MCF 10A (cell line): ENCODE data around the gene MOCS3. TPM values are rescaled to one million over a fixed set of nuclear protein-coding genes. Genes with fewer than 3 reads are reported as not detected.

Experiments used
- BruUV-seq: library from RNA; stranded (reverse); fragments of 400-500 nt; replicated peaks from 2 replicates; lab custom pipeline; 2021; lab: Mats Ljungman, UMichigan
- CTCF ChIA-PET: fragments of 300-600 bp; sonication (Branson Sonifier 250); formaldehyde crosslinking; extraction: SDS; loops from one replicate; lab custom pipeline; 2021; ENCODE audit warnings: antibody characterized with exemption, inconsistent platforms; lab: Yijun Ruan, JAX
- POLR2A ChIA-PET: fragments of 300-600, 350-650 bp; sonication (Branson Sonifier 250); formaldehyde crosslinking; extraction: SDS; loops from one replicate; lab custom pipeline; 2020; ENCODE audit warnings: antibody characterized with exemption, inconsistent platforms; lab: Yijun Ruan, JAX
- DNase-seq: peaks from one replicate; pipeline ENCODE4 v3.0.0-alpha.2; 2018; ENCODE audit not compliant: unreplicated experiment
- H3K27ac Mint-ChIP-seq: one replicate; pipeline ENCODE4 v1.8.0; 2022; ENCODE audit warnings: mild to moderate bottlenecking, low read depth, mixed read lengths; ENCODE audit not compliant: unreplicated experiment
- H3K27me3 Mint-ChIP-seq: one replicate; pipeline ENCODE4 v1.8.0; 2022; ENCODE audit warnings: mixed read lengths; ENCODE audit not compliant: insufficient read depth, unreplicated experiment
- H3K36me3 Mint-ChIP-seq: one replicate; pipeline ENCODE4 v1.8.0; 2022; ENCODE audit warnings: mild to moderate bottlenecking, moderate library complexity, mixed read lengths; ENCODE audit not compliant: insufficient read depth, unreplicated experiment
- H3K4me1 Mint-ChIP-seq: one replicate; pipeline ENCODE4 v1.8.0; 2022; ENCODE audit warnings: mixed read lengths; ENCODE audit not compliant: insufficient read depth, unreplicated experiment
- H3K4me3 Mint-ChIP-seq: one replicate; pipeline ENCODE4 v1.8.0; 2022; ENCODE audit warnings: mild to moderate bottlenecking, moderate library complexity, mixed read lengths; ENCODE audit not compliant: unreplicated experiment
- H3K9me3 Mint-ChIP-seq: one replicate; pipeline ENCODE4 v1.8.0; 2022; ENCODE audit warnings: mixed read lengths; ENCODE audit not compliant: unreplicated experiment
- CTCF ChIP-seq: fragments of 200-600 bp; IDR thresholded peaks from one replicate; pipeline ENCODE4 v1.8.0; 2022; ENCODE audit warnings: antibody characterized with exemption, mild to moderate bottlenecking; ENCODE audit not compliant: unreplicated experiment
- intact Hi-C: fragments of 100-400 bp; cut with micrococcal nuclease; formaldehyde crosslinking; loops from 2 replicates; pipeline ENCODE4 v1.14.1; 2022
- total RNA-seq: library from RNA; stranded (reverse); gene quantifications from 2 replicates; pipeline ENCODE4 v1.2.3, GENCODE V29; 2022

The MOCS3 gene
- total RNA-seq, 1 experiment from 2014 or later = 6.0 TPM

DNA sequence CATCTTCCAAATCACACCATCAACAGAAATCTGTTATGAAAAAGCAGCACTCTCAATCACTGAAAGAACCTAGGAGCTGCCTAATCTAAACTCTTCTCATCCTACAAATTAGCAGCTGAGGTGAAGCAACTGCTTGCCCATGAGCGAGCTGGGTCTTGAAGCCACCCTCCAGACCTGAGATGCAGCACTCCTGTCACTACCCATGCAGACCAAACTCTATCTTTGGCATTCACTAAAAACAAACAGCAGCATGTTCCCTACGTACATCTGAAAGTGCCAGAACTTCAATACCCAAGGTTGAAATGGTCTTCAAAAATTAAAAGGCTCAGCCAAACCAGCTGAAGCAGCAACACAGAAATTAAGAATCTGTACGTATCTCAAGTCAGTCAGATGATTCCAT lies 41.7 kb upstream of the MOCS3 start:
- H3K4me3 Mint-ChIP-seq = no peak overlapping the region
- H3K4me1 Mint-ChIP-seq = peaks cover 51% of the 10 kb centered on the region
- no peak for TF ChIP-seq CTCF
- POLR2A ChIA-PET = interaction anchor here (0.9 to 6.5 kb wide), 15 partner anchors 9 to 154 kb away, joined by 3 to 87 read pairs (median 5); partner anchors contain the start of genes ADNP, BCAS4, DPM1 and MOCS3
- intact Hi-C loops = no loop called here
- no peak for DNase-seq
- H3K36me3 Mint-ChIP-seq = peaks cover 49% of the 10 kb centered on the region
- H3K27me3 Mint-ChIP-seq = no peaks in the 10 kb centered on the region
- no TSS peak for BruUV-seq
- CTCF ChIA-PET = interaction anchor here (1.0 to 4.6 kb wide), 8 partner anchors 12 to 122 kb away, joined by 3 to 39 read pairs (median 5); partner anchors contain the start of gene BCAS4
- no peaks in the 10 kb centered on the region for H3K9me3 Mint-ChIP-seq
- peak overlapping the region; percentile 30 for H3K27ac Mint-ChIP-seq

GRCh38 chr20:50918403-50918802 lies 40.2 kb upstream of the MOCS3 start:
- ChIA-PET POLR2A (interaction anchor here (0.7 to 5.4 kb wide), 11 partner anchors 13 to 128 kb away, joined by 3 to 94 read pairs (median 10); partner anchors contain the start of genes ADNP, BCAS4, DPM1 and MOCS3), CTCF (interaction anchor here (0.6 to 3.6 kb wide), 4 partner anchors 11 to 485 kb away, joined by 3 to 55 read pairs (median 8); partner anchors contain the start of gene ADNP)
- no peak for TF ChIP-seq CTCF
- peak overlapping the region; percentile 70 for H3K27ac Mint-ChIP-seq
- DNase-seq = no peak
- no peaks in the 10 kb centered on the region for H3K9me3 Mint-ChIP-seq
- BruUV-seq = no TSS peak
- intact Hi-C loops = no loop called here
- H3K36me3 Mint-ChIP-seq = peaks cover 56% of the 10 kb centered on the region
- no peak overlapping the region for H3K4me3 Mint-ChIP-seq
- no peaks in the 10 kb centered on the region for H3K27me3 Mint-ChIP-seq
- peaks cover 49% of the 10 kb centered on the region for H3K4me1 Mint-ChIP-seq

DNA sequence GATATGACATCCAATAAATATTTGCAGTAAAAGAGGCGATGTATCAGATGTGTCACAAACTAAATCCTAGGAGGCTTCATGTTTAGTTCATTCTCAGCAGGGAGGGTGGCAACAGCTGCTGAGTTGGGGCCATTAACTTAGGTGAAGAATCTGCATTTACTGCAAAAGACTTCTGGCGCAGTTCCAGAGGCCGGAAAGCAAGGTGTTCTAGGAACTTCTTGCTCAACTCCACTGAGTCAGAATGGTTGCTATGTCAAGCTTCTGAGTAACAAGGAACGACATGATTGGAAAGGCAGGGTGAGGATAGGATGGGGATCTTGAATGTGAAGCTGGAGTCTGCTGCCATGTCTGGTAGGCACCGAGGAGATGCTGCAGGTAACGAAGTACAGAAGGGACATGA lies 39.1 kb upstream of the MOCS3 start:
- TF ChIP-seq CTCF = no peak
- peak overlapping the region; percentile 94 for H3K27ac Mint-ChIP-seq
- peaks cover 37% of the 10 kb centered on the region for H3K4me1 Mint-ChIP-seq
- intact Hi-C loops = no loop called here
- CTCF ChIA-PET = interaction anchor here (1.2 to 3.6 kb wide), 6 partner anchors 10 to 125 kb away, joined by 3 to 55 read pairs (median 8); partner anchors contain the start of genes ADNP and BCAS4
- no TSS peak for BruUV-seq
- H3K9me3 Mint-ChIP-seq = no peaks in the 10 kb centered on the region
- H3K27me3 Mint-ChIP-seq = no peaks in the 10 kb centered on the region
- peaks cover 67% of the 10 kb centered on the region for H3K36me3 Mint-ChIP-seq
- peak; percentile 96 for DNase-seq
- peak overlapping the region; percentile 55 for H3K4me3 Mint-ChIP-seq
- POLR2A ChIA-PET = interaction anchor here (0.7 to 5.4 kb wide), 15 partner anchors 12 to 125 kb away, joined by 3 to 94 read pairs (median 7); partner anchors contain the start of genes ADNP, BCAS4, DPM1 and MOCS3

DNA sequence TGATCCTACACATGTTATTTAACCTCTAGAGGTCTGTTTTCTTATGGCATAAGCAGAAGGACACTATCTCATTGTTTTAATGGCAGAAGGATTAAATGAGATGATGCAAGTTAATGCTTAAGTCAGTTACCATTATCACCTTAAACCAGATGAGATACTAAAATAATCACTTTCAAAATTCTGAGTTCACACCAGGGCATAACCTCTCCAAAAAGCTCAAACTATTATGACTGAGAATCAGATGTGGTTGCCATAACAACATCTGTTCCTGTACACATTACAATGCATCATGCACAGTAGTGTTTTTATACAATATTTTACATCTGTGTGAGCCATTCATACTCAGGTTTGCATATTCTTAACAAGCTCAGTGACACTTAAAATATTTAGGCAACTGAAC lies 37.6 kb upstream of the MOCS3 start:
- no peak for DNase-seq
- no TSS peak for BruUV-seq
- intact Hi-C loops = no loop called here
- Mint-ChIP-seq H3K9me3 (no peaks in the 10 kb centered on the region), H3K4me1 (peaks cover 49% of the 10 kb centered on the region), H3K36me3 (peaks cover 81% of the 10 kb centered on the region), H3K27me3 (no peaks in the 10 kb centered on the region), H3K27ac (peak overlapping the region; percentile 94), H3K4me3 (no peak overlapping the region)
- CTCF ChIA-PET = interaction anchor here (0.7 to 3.6 kb wide), 10 partner anchors 9 to 131 kb away, joined by 3 to 55 read pairs (median 4); partner anchors contain the start of genes ADNP, BCAS4 and MOCS3
- POLR2A ChIA-PET = interaction anchor here (0.6 to 5.4 kb wide), 11 partner anchors 10 to 159 kb away, joined by 3 to 94 read pairs (median 3); partner anchors contain the start of genes ADNP, DPM1 and MOCS3
- TF ChIP-seq CTCF = no peak
